ENCODE measurements around the gene TSPAN18. TPM values are rescaled to one million over a fixed set of nuclear protein-coding genes. Genes with fewer than 3 reads are reported as not detected.

The TSPAN18 gene
- total RNA-seq, 2 donors from 2014 or later, result 41.4 to 65.8 TPM

Other genes with a start within 250 kb of the TSPAN18 start
- gene CD82, start 161.3 kb upstream of the TSPAN18 start, total RNA-seq, result 10 to 100 TPM; 26.8 to 28.6 TPM
- gene TP53I11, start 223.9 kb downstream of the TSPAN18 start, total RNA-seq, result 100 to 1,000 TPM; 107 to 186 TPM